Mesenchymal stem cell (in vitro differentiated cells and primary cell): ENCODE results near the gene EFNB3.
A peak's percentile ranks its signal among the peaks of the same experiment; 100 is the strongest.

Source experiments
- DNase-seq: peaks from one replicate; pipeline ENCODE4 v3.0.0-alpha.2; 2013
- H2AFZ ChIP-seq: one replicate; pipeline ENCODE4 v1.6.1; 2013; ENCODE audit warnings: low read depth, mild to moderate bottlenecking, control low read depth, inconsistent platforms, low read length, moderate library complexity
- H2AK5ac ChIP-seq: 2 replicates; pipeline ENCODE4 v1.6.1; 2013; ENCODE audit warnings: low read length, moderate library complexity, mild to moderate bottlenecking, inconsistent platforms; ENCODE audit not compliant: severe bottlenecking
- H2BK120ac ChIP-seq: one replicate; pipeline ENCODE4 v1.6.1; 2013; ENCODE audit warnings: low read depth, mild to moderate bottlenecking, inconsistent platforms, low read length, moderate library complexity
- H2BK12ac ChIP-seq, 2 experiments: one replicate each; pipeline ENCODE4 v1.6.1; 2013; ENCODE audit warnings: inconsistent platforms in 2 of 2, low read length in 2 of 2, mild to moderate bottlenecking in 2 of 2, moderate library complexity in 2 of 2, control low read depth in 1 of 2
- H2BK15ac ChIP-seq: one replicate; pipeline ENCODE4 v1.6.1; 2013; ENCODE audit warnings: mild to moderate bottlenecking, low read depth, inconsistent platforms; ENCODE audit not compliant: poor library complexity, severe bottlenecking
- H2BK5ac ChIP-seq: 2 replicates; pipeline ENCODE4 v1.6.1; 2013; ENCODE audit warnings: low read depth, mild to moderate bottlenecking, low read length, control low read depth, inconsistent platforms; ENCODE audit not compliant: poor library complexity, severe bottlenecking
- H3K14ac ChIP-seq, 2 experiments: one replicate each; pipeline ENCODE4 v1.6.1; 2013; ENCODE audit warnings: inconsistent platforms in 2 of 2, low read length in 2 of 2, control low read depth in 1 of 2, mild to moderate bottlenecking in 1 of 2, moderate library complexity in 1 of 2
- H3K18ac ChIP-seq, 2 experiments: one replicate each; pipeline ENCODE4 v1.6.1; 2013; ENCODE audit warnings: inconsistent platforms in 2 of 2, low read length in 2 of 2, control low read depth in 1 of 2, low read depth in 1 of 2, mild to moderate bottlenecking in 1 of 2
- H3K23ac ChIP-seq, 2 experiments: one replicate each; pipeline ENCODE4 v1.6.1; 2013; ENCODE audit warnings: inconsistent platforms in 2 of 2, low read length in 2 of 2, mild to moderate bottlenecking in 2 of 2, moderate library complexity in 2 of 2, control low read depth in 1 of 2
- H3K27ac ChIP-seq: 2 replicates; pipeline ENCODE4 v1.5.1; 2013; ENCODE audit warnings: mild to moderate bottlenecking, moderate library complexity, low read length, control low read depth, inconsistent platforms; ENCODE audit not compliant: poor library complexity, severe bottlenecking
- H3K27me3 ChIP-seq, 2 experiments: 2 replicates each; pipeline versions ENCODE4 v1.6.1 to v1.7.0; 2013; ENCODE audit warnings: low read length in 2 of 2, mild to moderate bottlenecking in 2 of 2, moderate library complexity in 2 of 2, control low read depth in 1 of 2, inconsistent platforms in 1 of 2; ENCODE audit not compliant: control insufficient read depth in 1 of 2, insufficient read depth in 1 of 2
- H3K36me3 ChIP-seq, 2 experiments: 2 replicates each; pipeline versions ENCODE4 v1.6.1 to v1.7.0; 2013; ENCODE audit warnings: low read length in 2 of 2, control low read depth in 1 of 2, inconsistent platforms in 1 of 2, low read depth in 1 of 2, mild to moderate bottlenecking in 1 of 2; ENCODE audit not compliant: insufficient read depth in 2 of 2, control insufficient read depth in 1 of 2
- H3K4ac ChIP-seq, 2 experiments: one replicate each; pipeline ENCODE4 v1.6.1; 2013; ENCODE audit warnings: inconsistent platforms in 2 of 2, low read length in 2 of 2, mild to moderate bottlenecking in 2 of 2, moderate library complexity in 2 of 2, control low read depth in 1 of 2, low read depth in 1 of 2
- H3K4me1 ChIP-seq: 2 replicates; pipeline ENCODE4 v1.6.1; 2013; ENCODE audit warnings: low read depth, low read length, control low read depth; ENCODE audit not compliant: control insufficient read depth, insufficient read depth
- H3K4me2 ChIP-seq: 2 replicates; pipeline ENCODE4 v1.6.1; 2013; ENCODE audit warnings: low read length, mild to moderate bottlenecking, inconsistent platforms; ENCODE audit not compliant: poor library complexity, severe bottlenecking
- H3K4me3 ChIP-seq, 2 experiments: 2 replicates each; pipeline versions ENCODE4 v1.5.1 to v1.7.0; 2013; ENCODE audit warnings: low read length in 2 of 2, mild to moderate bottlenecking in 2 of 2, control low read depth in 1 of 2, low read depth in 1 of 2; ENCODE audit not compliant: insufficient read depth in 1 of 2
- H3K79me1 ChIP-seq: replicated peaks from 2 replicates; pipeline ENCODE4 v1.6.1; 2013; ENCODE audit warnings: mild to moderate bottlenecking, control low read depth, low read length, inconsistent platforms; ENCODE audit not compliant: poor library complexity, severe bottlenecking
- H3K9ac ChIP-seq: 2 replicates; pipeline ENCODE4 v1.7.0; 2013; ENCODE audit warnings: mild to moderate bottlenecking, low read length, moderate library complexity
- H3K9me3 ChIP-seq: 2 replicates; pipeline ENCODE4 v1.7.0; 2013; ENCODE audit warnings: mild to moderate bottlenecking, low read length; ENCODE audit not compliant: control insufficient read depth
- H4K8ac ChIP-seq: one replicate; pipeline ENCODE4 v1.6.1; 2013; ENCODE audit warnings: inconsistent platforms, mild to moderate bottlenecking, low read length, moderate library complexity
- H4K91ac ChIP-seq: one replicate; pipeline ENCODE4 v1.6.1; 2013; ENCODE audit warnings: mild to moderate bottlenecking, low read length, inconsistent platforms
- WGBS: methylation state at CpG from one replicate; pipeline ENCODE4 v1.1.7; 2013; ENCODE audit warnings: mixed read lengths; 5-methylcytosine and 5-hydroxymethylcytosine counted together

Gene EFNB3

GRCh38 chr17:7677388-7678067, 27.5 kb upstream of the EFNB3 start:
- Histone ChIP-seq H3K27ac (no peak overlapping the region), H2AFZ (no peak overlapping the region), H3K9ac (peak overlapping the region; percentile 6), H3K4me3 (no peak overlapping the region), H4K91ac (no peak overlapping the region), H2AK5ac (no peak overlapping the region), H4K8ac (no peak overlapping the region), H2BK15ac (no peak overlapping the region), H3K79me1 (peaks cover 22% of the 10 kb centered on the region), H3K36me3 (peaks cover 29 to 35% of the 10 kb centered on the region in 2 experiments), H3K9me3 (peaks cover 10% of the 10 kb centered on the region), H3K4me1 (peaks cover 7% of the 10 kb centered on the region), H2BK120ac (no peak overlapping the region), H3K4me2 (no peak overlapping the region), H3K23ac (no peak overlapping the region), H2BK12ac (no peak overlapping the region), H2BK5ac (no peak overlapping the region), H3K14ac (no peak overlapping the region), H3K4ac (no peak overlapping the region), H3K27me3 (no peaks in the 10 kb centered on the region), H3K18ac (no peak overlapping the region)
- WGBS, result 59% methylated on average over 10 of the region's 10 CpGs
- no peak for DNase-seq

GRCh38 chr17:7684851-7685532, 20.0 kb upstream of the EFNB3 start:
- no peaks in the 10 kb centered on the region for H3K9me3 ChIP-seq
- 96% methylated on average over 15 of the region's 15 CpGs for WGBS

GRCh38 chr17:7685533-7686221, 19.3 kb upstream of the EFNB3 start:
- Histone ChIP-seq H3K14ac (no peak overlapping the region), H2BK120ac (no peak overlapping the region), H2AFZ (peak overlapping the region; percentile 93), H2BK12ac (no peak overlapping the region), H3K4me1 (peaks cover 10% of the 10 kb centered on the region), H3K36me3 (peaks cover 0 to 14% of the 10 kb centered on the region in 2 experiments), H4K8ac (peak overlapping the region; percentile 67), H3K27me3 (no peaks in the 10 kb centered on the region), H3K79me1 (peaks cover 18% of the 10 kb centered on the region), H3K27ac (peak overlapping the region; percentile 97), H3K4me2 (peak overlapping the region; percentile 92), H3K9ac (peak overlapping the region; percentile 100), H3K4me3 (peak overlapping the region; percentile 70 to 100), H4K91ac (no peak overlapping the region), H2BK5ac (no peak overlapping the region), H2BK15ac (no peak overlapping the region), H2AK5ac (no peak overlapping the region), H3K4ac (peak overlapping the region; percentile 79 to 82), H3K18ac (peak overlapping the region; percentile 14 to 18), H3K23ac (peak overlapping the region in 1 of 2 experiments; percentile 83), H3K9me3 (no peaks in the 10 kb centered on the region)
- 16% methylated on average over 44 of the region's 44 CpGs for WGBS
- peak; percentile 96 for DNase-seq

More at GRCh38 chr17:7684851-7685532, 20.0 kb upstream of the EFNB3 start:
- peaks cover 10% of the 10 kb centered on the region for H3K4me1 ChIP-seq
- peak overlapping the region in 1 of 2 experiments; percentile 100 for H3K4me3 ChIP-seq
- H3K18ac ChIP-seq, result no peak overlapping the region
- H4K91ac ChIP-seq, result no peak overlapping the region
- H2AFZ ChIP-seq, result no peak overlapping the region
- no peak overlapping the region for H2AK5ac ChIP-seq
- no peak overlapping the region for H2BK120ac ChIP-seq
- no peak overlapping the region for H2BK12ac ChIP-seq
- no peak overlapping the region for H3K23ac ChIP-seq
- H2BK15ac ChIP-seq, result no peak overlapping the region
- H3K14ac ChIP-seq, result no peak overlapping the region
- H2BK5ac ChIP-seq, result no peak overlapping the region
- no peak overlapping the region for H4K8ac ChIP-seq
- no peak overlapping the region for H3K27ac ChIP-seq
- peaks cover 0 to 7% of the 10 kb centered on the region in 2 experiments for H3K36me3 ChIP-seq
- no peak overlapping the region for H3K4ac ChIP-seq
- peak overlapping the region; percentile 92 for H3K4me2 ChIP-seq
- H3K27me3 ChIP-seq, result no peaks in the 10 kb centered on the region
- H3K79me1 ChIP-seq, result peaks cover 11% of the 10 kb centered on the region
- DNase-seq, result no peak
- H3K9ac ChIP-seq, result peak overlapping the region; percentile 100
